Fibroblast of skin of scalp (primary cell): ENCODE results near the gene CELSR3. TPM values are rescaled to one million over a fixed set of nuclear protein-coding genes. Genes with fewer than 3 reads are reported as not detected.

Experiments used
- DNase-seq: peaks from one replicate; pipeline ENCODE4 v3.0.0-alpha.2; 2013
- polyA plus RNA-seq, 2 experiments: library from polyadenylated mRNA; unstranded; fragments of 120-200 nt; gene quantifications; one replicate each; pipeline ENCODE4 v1.2.1, GENCODE V29; 2013; ENCODE audit not compliant: insufficient read length in 2 of 2

CELSR3 gene
- 0.82 TPM for polyA plus RNA-seq (2013, experiment 1 of 2; ENCODE audit: insufficient read length)
- polyA plus RNA-seq (2013, experiment 2 of 2; ENCODE audit: insufficient read length): 1.2 TPM

GRCh38 chr3:48662753-48663488 lies at the start of gene CELSR3:
Gene CELSR3 (minus strand): TSS chr3:48662886. CDS start chr3:48662634, 252 bp downstream.
- peak; percentile 86 for DNase-seq

GRCh38 chr3:48711727-48712126 lies 49.0 kb upstream of the CELSR3 start:
- DNase-seq: no peak

GRCh38 chr3:48709051-48709461 lies 46.4 kb upstream of the CELSR3 start:
- no peak for DNase-seq

- peak; percentile 27 for DNase-seq
These were observed 45.8 kb upstream of the CELSR3 start for GRCh38 chr3:48708481-48708889.

GRCh38 chr3:48707157-48707556 lies 44.5 kb upstream of the CELSR3 start:
- DNase-seq: no peak

GRCh38 chr3:48702320-48702920 lies 39.7 kb upstream of the CELSR3 start:
- DNase-seq: no peak

- DNase-seq: no peak
These were observed 38.2 kb upstream of the CELSR3 start for GRCh38 chr3:48700731-48701405.

GRCh38 chr3:48698891-48699290 lies 36.2 kb upstream of the CELSR3 start:
- DNase-seq: no peak

- no peak for DNase-seq
These were observed 35.3 kb upstream of the CELSR3 start for GRCh38 chr3:48697952-48698351.

GRCh38 chr3:48696601-48697000 lies 33.9 kb upstream of the CELSR3 start:
- no peak for DNase-seq

GRCh38 chr3:48696156-48696555 lies 33.5 kb upstream of the CELSR3 start:
- no peak for DNase-seq

GRCh38 chr3:48695393-48695753 lies 32.7 kb upstream of the CELSR3 start:
- DNase-seq: peak; percentile 50

GRCh38 chr3:48694610-48695392 lies 32.1 kb upstream of the CELSR3 start:
- peak; percentile 79 for DNase-seq

GRCh38 chr3:48693826-48694225 lies 31.1 kb upstream of the CELSR3 start:
- DNase-seq: no peak

- DNase-seq: no peak
These were observed 29.9 kb upstream of the CELSR3 start for GRCh38 chr3:48692551-48692950.

GRCh38 chr3:48690846-48691458 lies 28.3 kb upstream of the CELSR3 start:
- no peak for DNase-seq

GRCh38 chr3:48689384-48689783 lies 26.7 kb upstream of the CELSR3 start:
- DNase-seq: no peak

GRCh38 chr3:48688737-48689075 lies 26.0 kb upstream of the CELSR3 start:
- DNase-seq: no peak

GRCh38 chr3:48688032-48688736 lies 25.5 kb upstream of the CELSR3 start:
- DNase-seq: no peak

GRCh38 chr3:48687220-48687678 lies 24.6 kb upstream of the CELSR3 start:
- DNase-seq: no peak

- DNase-seq: no peak
These were observed 24.0 kb upstream of the CELSR3 start for GRCh38 chr3:48686538-48687219.
